WTC11 (cell line): ENCODE measurements around the gene PLA2G5. TPM values are rescaled to one million over a fixed set of nuclear protein-coding genes. Genes with fewer than 3 reads are reported as not detected.

Experiments used
- ATAC-seq: fragments of 200-7000 bp; cut with Tn5 transposase; 2 replicates; pipeline ENCODE4 v1.10.0; 2021; ENCODE audit warnings: mild to moderate bottlenecking, moderate library complexity
- CTCF ChIA-PET: fragments of 300-600 bp; sonication (Branson Sonifier 250); formaldehyde crosslinking; loops from one replicate; lab custom pipeline; 2021; ENCODE audit warnings: antibody characterized with exemption; lab: Charles Lee
- POLR2A ChIA-PET: fragments of 350-600 bp; sonication (Branson Sonifier 250); formaldehyde crosslinking; loops from one replicate; lab custom pipeline; 2021; ENCODE audit warnings: antibody characterized with exemption; lab: Charles Lee
- DNase-seq: peaks from one replicate; pipeline ENCODE4 v3.0.0; 2021; ENCODE audit warnings: low spot score
- H3K27ac Mint-ChIP-seq: 2 replicates; pipeline ENCODE4 v1.8.0; 2021; ENCODE audit warnings: mixed read lengths
- H3K27me3 Mint-ChIP-seq: 2 replicates; pipeline ENCODE4 v1.8.0; 2021; ENCODE audit warnings: low read depth, mild to moderate bottlenecking, moderate library complexity, mixed read lengths
- H3K36me3 Mint-ChIP-seq: 2 replicates; pipeline ENCODE4 v1.8.0; 2021; ENCODE audit warnings: mixed read lengths
- H3K4me1 Mint-ChIP-seq: 2 replicates; pipeline ENCODE4 v1.8.0; 2022; ENCODE audit warnings: mixed read lengths
- H3K4me3 Mint-ChIP-seq: 2 replicates; pipeline ENCODE4 v1.8.0; 2021; ENCODE audit warnings: mild to moderate bottlenecking, moderate library complexity, mixed read lengths
- H3K9me3 Mint-ChIP-seq: 2 replicates; pipeline ENCODE4 v1.8.0; 2021; ENCODE audit warnings: mixed read lengths
- CREM ChIP-seq: sonication (generic); formaldehyde crosslinking; IDR thresholded peaks from 2 replicates; pipeline ENCODE4 v1.8.1; 2022; ENCODE audit warnings: mild to moderate bottlenecking, missing genetic modification reagents, moderate library complexity
- EMX1 ChIP-seq: fragments of 250-450 bp; sonication (Bioruptor Pico); IDR thresholded peaks from 2 replicates; pipeline ENCODE4 v1.8.0; 2021; ENCODE audit warnings: mild to moderate bottlenecking
- ESRRA ChIP-seq: sonication (generic); formaldehyde crosslinking; IDR thresholded peaks from 2 replicates; pipeline ENCODE4 v1.8.1; 2022; ENCODE audit warnings: mild to moderate bottlenecking, missing genetic modification reagents, borderline replicate concordance
- GABPB1 ChIP-seq: sonication (generic); formaldehyde crosslinking; IDR thresholded peaks from 2 replicates; pipeline ENCODE4 v1.8.1; 2023; ENCODE audit warnings: mild to moderate bottlenecking, missing genetic modification reagents
- HMGA2 ChIP-seq: fragments of 250-450 bp; sonication (Bioruptor Pico); IDR thresholded peaks from 2 replicates; pipeline ENCODE4 v1.4.0; 2021; ENCODE audit warnings: mild to moderate bottlenecking, moderate library complexity
- MXD4 ChIP-seq: fragments of 250-450 bp; sonication (Bioruptor Pico); IDR thresholded peaks from 2 replicates; pipeline ENCODE4 v1.8.0; 2021; ENCODE audit warnings: mild to moderate bottlenecking, moderate library complexity, borderline replicate concordance
- NFYB ChIP-seq: sonication (generic); formaldehyde crosslinking; conservative IDR thresholded peaks from 2 replicates; pipeline ENCODE4 v1.8.0; 2022; ENCODE audit warnings: low read depth, missing genetic modification reagents
- OVOL2 ChIP-seq: fragments of 250-450 bp; sonication (Bioruptor Pico); IDR thresholded peaks from 2 replicates; pipeline ENCODE4 v1.9.0; 2021; ENCODE audit warnings: mild to moderate bottlenecking, borderline replicate concordance
- RORB ChIP-seq: fragments of 250-450 bp; sonication (Bioruptor Pico); IDR thresholded peaks from 2 replicates; pipeline ENCODE4 v1.9.0; 2021; ENCODE audit warnings: mild to moderate bottlenecking
- SMAD4 ChIP-seq: sonication (generic); formaldehyde crosslinking; IDR thresholded peaks from 2 replicates; pipeline ENCODE4 v1.8.0; 2022; ENCODE audit warnings: mild to moderate bottlenecking, missing genetic modification reagents
- ZNF138 ChIP-seq: sonication (generic); formaldehyde crosslinking; conservative IDR thresholded peaks from 2 replicates; pipeline ENCODE4 v1.8.1; 2022; ENCODE audit warnings: mild to moderate bottlenecking, moderate library complexity, missing genetic modification reagents
- ZNF232 ChIP-seq: sonication (generic); formaldehyde crosslinking; IDR thresholded peaks from 2 replicates; pipeline ENCODE4 v1.8.0; 2022; ENCODE audit warnings: mild to moderate bottlenecking, missing genetic modification reagents
- ZNF317 ChIP-seq: sonication (generic); formaldehyde crosslinking; IDR thresholded peaks from 2 replicates; pipeline ENCODE4 v1.8.1; 2023; ENCODE audit warnings: low read depth, mild to moderate bottlenecking, moderate library complexity, missing genetic modification reagents, borderline replicate concordance
- total RNA-seq: library from RNA; stranded (reverse); gene quantifications from 3 replicates; pipeline ENCODE4 v1.2.3, GENCODE V29; 2021
- TF ChIP-seq, protein P1 (sequence below): sonication (generic); formaldehyde crosslinking; IDR thresholded peaks from 2 replicates; pipeline ENCODE4 v1.8.0; 2022; ENCODE audit warnings: mild to moderate bottlenecking, missing genetic modification reagents
- TF ChIP-seq, protein P2 (sequence below): sonication (generic); formaldehyde crosslinking; IDR thresholded peaks from 2 replicates; pipeline ENCODE4 v1.8.1; 2023; ENCODE audit warnings: mild to moderate bottlenecking, missing genetic modification reagents
- TF ChIP-seq, protein P3 (sequence below): fragments of 250-450 bp; sonication (Bioruptor Pico); conservative IDR thresholded peaks from 2 replicates; pipeline ENCODE4 v1.9.0; 2021; ENCODE audit warnings: mild to moderate bottlenecking
- TF ChIP-seq, protein P4 (sequence below): sonication (generic); formaldehyde crosslinking; IDR thresholded peaks from 2 replicates; pipeline ENCODE4 v1.8.0; 2022; ENCODE audit warnings: mild to moderate bottlenecking, missing genetic modification reagents
- TF ChIP-seq, protein P5 (sequence below): sonication (generic); formaldehyde crosslinking; IDR thresholded peaks from 2 replicates; pipeline ENCODE4 v1.8.1; 2023; ENCODE audit warnings: mild to moderate bottlenecking, missing genetic modification reagents, moderate library complexity
- TF ChIP-seq, protein P6 (sequence below): fragments of 250-450 bp; sonication (Bioruptor Pico); IDR thresholded peaks from 2 replicates; pipeline ENCODE4 v1.9.0; 2021; ENCODE audit warnings: mild to moderate bottlenecking, borderline replicate concordance

The PLA2G5 gene
- total RNA-seq, 1 experiment from 2014 or later: not detected

DNA sequence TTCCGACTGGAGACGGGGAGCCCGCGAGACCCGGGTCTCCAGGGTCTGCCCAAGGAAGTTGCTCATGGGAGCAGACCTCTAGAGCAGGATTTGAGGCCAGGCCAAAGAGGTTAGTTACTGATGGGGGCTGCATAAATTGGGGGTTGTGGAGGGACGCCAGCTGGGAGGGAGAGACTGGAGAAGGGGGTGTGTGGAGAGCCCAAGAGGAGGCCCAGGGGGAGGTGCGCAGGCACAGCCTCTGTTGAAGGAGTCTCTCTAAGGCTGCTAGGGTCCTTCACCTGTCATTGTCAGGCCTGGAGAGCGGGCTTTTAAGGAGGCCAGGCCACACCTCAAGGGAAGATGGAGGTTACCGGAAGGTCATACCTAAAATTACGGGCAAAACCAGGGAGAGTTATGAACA is 363 bp downstream of the PLA2G5 start (continued):
- TF ChIP-seq, protein P1, sequence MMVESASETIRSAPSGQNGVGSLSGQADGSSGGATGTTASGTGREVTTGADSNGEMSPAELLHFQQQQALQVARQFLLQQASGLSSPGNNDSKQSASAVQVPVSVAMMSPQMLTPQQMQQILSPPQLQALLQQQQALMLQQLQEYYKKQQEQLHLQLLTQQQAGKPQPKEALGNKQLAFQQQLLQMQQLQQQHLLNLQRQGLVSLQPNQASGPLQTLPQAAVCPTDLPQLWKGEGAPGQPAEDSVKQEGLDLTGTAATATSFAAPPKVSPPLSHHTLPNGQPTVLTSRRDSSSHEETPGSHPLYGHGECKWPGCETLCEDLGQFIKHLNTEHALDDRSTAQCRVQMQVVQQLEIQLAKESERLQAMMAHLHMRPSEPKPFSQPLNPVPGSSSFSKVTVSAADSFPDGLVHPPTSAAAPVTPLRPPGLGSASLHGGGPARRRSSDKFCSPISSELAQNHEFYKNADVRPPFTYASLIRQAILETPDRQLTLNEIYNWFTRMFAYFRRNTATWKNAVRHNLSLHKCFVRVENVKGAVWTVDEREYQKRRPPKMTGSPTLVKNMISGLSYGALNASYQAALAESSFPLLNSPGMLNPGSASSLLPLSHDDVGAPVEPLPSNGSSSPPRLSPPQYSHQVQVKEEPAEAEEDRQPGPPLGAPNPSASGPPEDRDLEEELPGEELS: no peak
- TF ChIP-seq, all 79 proteins: peak for 0

DNA sequence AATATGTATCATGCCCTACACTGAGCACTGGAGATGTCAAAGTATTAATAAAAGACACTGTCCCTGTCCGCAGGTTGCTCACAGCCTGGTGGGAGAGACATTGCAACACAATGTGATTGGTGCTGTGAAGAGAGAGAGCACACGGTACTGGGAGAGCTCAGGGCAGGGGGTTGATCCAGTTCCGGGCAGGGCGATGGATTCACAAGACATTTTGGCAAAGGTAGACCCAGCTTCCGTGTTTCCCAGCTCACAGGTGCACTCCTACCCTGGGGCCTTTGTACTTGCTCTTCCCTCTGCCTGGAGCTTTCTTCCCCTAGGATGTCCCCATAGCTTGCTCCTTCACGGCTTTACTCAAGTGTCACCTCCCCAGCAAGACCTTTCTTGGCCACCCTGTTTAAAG is 1.4 kb downstream of the PLA2G5 start:
- H3K4me3 Mint-ChIP-seq: no peak overlapping the region
- peaks cover 15% of the 10 kb centered on the region for H3K4me1 Mint-ChIP-seq
- DNase-seq: no peak
- no peak overlapping the region for H3K27ac Mint-ChIP-seq
- ChIA-PET POLR2A (no interaction called here), CTCF (interaction anchor here (1.3 kb wide), 1 partner anchor 97 kb away, joined by 5 read pairs; no protein-coding TSS in a partner anchor)
- peaks cover 4% of the 10 kb centered on the region; the same call in 1 of the 2 replicates for H3K9me3 Mint-ChIP-seq
- no peak for ATAC-seq
- TF ChIP-seq EMX1 (CRISPR knock-in tag) (no peak), ESRRA (CRISPR knock-in tag) (no peak), ZNF232 (CRISPR knock-in tag) (no peak), MXD4 (CRISPR knock-in tag) (no peak), GABPB1 (CRISPR knock-in tag) (no peak), SMAD4 (CRISPR knock-in tag) (no peak), NFYB (CRISPR knock-in tag) (no peak)
- TF ChIP-seq, protein P2, sequence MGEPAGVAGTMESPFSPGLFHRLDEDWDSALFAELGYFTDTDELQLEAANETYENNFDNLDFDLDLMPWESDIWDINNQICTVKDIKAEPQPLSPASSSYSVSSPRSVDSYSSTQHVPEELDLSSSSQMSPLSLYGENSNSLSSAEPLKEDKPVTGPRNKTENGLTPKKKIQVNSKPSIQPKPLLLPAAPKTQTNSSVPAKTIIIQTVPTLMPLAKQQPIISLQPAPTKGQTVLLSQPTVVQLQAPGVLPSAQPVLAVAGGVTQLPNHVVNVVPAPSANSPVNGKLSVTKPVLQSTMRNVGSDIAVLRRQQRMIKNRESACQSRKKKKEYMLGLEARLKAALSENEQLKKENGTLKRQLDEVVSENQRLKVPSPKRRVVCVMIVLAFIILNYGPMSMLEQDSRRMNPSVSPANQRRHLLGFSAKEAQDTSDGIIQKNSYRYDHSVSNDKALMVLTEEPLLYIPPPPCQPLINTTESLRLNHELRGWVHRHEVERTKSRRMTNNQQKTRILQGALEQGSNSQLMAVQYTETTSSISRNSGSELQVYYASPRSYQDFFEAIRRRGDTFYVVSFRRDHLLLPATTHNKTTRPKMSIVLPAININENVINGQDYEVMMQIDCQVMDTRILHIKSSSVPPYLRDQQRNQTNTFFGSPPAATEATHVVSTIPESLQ (CRISPR knock-in tag): no peak
- TF ChIP-seq, protein P3, sequence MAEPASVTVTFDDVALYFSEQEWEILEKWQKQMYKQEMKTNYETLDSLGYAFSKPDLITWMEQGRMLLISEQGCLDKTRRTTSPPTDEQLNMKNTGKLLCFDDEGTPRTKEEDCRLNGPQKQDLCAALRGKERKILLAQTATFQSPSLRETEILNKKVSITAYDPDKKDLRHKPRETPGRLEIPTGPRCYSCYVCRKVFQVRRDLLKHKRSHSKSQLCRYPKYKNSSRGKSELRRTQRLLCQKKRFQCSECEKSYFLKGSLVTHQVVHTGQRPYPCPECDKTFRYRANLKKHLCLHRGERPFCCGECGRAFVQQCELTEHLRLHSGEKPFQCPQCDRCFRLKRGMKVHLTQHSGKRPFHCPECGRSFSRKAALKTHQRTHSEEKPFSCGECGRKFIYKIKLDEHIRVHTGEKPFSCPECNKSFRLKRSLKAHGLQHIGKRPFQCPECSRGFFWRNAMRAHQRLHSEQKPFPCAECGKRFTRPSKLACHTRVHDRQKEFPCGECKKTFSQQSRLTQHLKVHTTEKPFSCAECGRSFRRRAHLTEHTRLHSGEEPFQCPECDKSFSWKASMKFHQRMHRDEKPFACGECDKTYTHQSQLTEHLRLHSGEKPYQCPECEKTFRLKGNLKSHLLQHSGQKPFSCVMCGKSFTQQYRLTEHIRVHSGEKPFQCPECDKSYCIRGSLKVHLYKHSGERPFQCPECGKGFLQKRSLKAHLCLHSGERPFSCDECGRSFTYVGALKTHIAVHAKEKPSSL (CRISPR knock-in tag): no peak
- no peaks in the 10 kb centered on the region for H3K27me3 Mint-ChIP-seq
- no peaks in the 10 kb centered on the region for H3K36me3 Mint-ChIP-seq

DNA sequence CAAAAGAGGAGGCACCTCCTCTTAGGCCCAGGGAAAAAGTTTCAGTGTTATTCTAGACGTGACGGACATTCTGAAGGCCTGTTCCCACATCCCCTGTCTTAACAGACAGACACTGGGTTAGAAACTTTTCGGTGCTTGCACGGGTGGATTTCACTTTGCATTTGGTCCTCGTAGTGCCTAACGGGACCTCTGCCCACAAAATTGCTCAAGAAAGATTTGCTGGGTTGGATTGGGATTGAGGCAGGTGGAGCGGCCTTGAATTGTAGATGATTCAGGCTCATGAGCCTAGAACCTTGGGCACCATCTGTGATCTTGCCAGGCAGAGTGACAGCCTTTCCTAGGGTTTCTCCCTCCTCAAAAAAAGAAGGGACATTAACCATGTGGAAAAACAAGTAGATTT is 2.8 kb downstream of the PLA2G5 start:
- POLR2A ChIA-PET: no interaction called here
- H3K4me1 Mint-ChIP-seq: peaks cover 16% of the 10 kb centered on the region
- H3K9me3 Mint-ChIP-seq: peaks cover 10% of the 10 kb centered on the region; the same call in 1 of the 2 replicates
- TF ChIP-seq ZNF317 (CRISPR knock-in tag) (no peak), RORB (CRISPR knock-in tag) (no peak), CREM (no peak), ZNF138 (CRISPR knock-in tag) (no peak), HMGA2 (no peak), OVOL2 (CRISPR knock-in tag) (no peak), GABPB1 (CRISPR knock-in tag) (no peak)
- TF ChIP-seq, protein P4, sequence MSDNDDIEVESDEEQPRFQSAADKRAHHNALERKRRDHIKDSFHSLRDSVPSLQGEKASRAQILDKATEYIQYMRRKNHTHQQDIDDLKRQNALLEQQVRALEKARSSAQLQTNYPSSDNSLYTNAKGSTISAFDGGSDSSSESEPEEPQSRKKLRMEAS: no peak
- TF ChIP-seq, protein P5, sequence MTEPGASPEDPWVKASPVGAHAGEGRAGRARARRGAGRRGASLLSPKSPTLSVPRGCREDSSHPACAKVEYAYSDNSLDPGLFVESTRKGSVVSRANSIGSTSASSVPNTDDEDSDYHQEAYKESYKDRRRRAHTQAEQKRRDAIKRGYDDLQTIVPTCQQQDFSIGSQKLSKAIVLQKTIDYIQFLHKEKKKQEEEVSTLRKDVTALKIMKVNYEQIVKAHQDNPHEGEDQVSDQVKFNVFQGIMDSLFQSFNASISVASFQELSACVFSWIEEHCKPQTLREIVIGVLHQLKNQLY: no peak
- TF ChIP-seq, protein P1: no peak
- TF ChIP-seq, protein P6, sequence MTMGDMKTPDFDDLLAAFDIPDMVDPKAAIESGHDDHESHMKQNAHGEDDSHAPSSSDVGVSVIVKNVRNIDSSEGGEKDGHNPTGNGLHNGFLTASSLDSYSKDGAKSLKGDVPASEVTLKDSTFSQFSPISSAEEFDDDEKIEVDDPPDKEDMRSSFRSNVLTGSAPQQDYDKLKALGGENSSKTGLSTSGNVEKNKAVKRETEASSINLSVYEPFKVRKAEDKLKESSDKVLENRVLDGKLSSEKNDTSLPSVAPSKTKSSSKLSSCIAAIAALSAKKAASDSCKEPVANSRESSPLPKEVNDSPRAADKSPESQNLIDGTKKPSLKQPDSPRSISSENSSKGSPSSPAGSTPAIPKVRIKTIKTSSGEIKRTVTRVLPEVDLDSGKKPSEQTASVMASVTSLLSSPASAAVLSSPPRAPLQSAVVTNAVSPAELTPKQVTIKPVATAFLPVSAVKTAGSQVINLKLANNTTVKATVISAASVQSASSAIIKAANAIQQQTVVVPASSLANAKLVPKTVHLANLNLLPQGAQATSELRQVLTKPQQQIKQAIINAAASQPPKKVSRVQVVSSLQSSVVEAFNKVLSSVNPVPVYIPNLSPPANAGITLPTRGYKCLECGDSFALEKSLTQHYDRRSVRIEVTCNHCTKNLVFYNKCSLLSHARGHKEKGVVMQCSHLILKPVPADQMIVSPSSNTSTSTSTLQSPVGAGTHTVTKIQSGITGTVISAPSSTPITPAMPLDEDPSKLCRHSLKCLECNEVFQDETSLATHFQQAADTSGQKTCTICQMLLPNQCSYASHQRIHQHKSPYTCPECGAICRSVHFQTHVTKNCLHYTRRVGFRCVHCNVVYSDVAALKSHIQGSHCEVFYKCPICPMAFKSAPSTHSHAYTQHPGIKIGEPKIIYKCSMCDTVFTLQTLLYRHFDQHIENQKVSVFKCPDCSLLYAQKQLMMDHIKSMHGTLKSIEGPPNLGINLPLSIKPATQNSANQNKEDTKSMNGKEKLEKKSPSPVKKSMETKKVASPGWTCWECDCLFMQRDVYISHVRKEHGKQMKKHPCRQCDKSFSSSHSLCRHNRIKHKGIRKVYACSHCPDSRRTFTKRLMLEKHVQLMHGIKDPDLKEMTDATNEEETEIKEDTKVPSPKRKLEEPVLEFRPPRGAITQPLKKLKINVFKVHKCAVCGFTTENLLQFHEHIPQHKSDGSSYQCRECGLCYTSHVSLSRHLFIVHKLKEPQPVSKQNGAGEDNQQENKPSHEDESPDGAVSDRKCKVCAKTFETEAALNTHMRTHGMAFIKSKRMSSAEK (CRISPR knock-in tag): no peak
- TF ChIP-seq, all 79 proteins: peak for 0
- Mint-ChIP-seq H3K27me3 (peaks cover 3% of the 10 kb centered on the region; the same call in 1 of the 2 replicates), H3K27ac (no peak overlapping the region), H3K36me3 (no peaks in the 10 kb centered on the region), H3K4me3 (no peak overlapping the region)
- DNase-seq (no peak), ATAC-seq (no peak)
- CTCF ChIA-PET: no interaction called here
